ENCODE data around the gene DCP1A.

DCP1A gene

DNA sequence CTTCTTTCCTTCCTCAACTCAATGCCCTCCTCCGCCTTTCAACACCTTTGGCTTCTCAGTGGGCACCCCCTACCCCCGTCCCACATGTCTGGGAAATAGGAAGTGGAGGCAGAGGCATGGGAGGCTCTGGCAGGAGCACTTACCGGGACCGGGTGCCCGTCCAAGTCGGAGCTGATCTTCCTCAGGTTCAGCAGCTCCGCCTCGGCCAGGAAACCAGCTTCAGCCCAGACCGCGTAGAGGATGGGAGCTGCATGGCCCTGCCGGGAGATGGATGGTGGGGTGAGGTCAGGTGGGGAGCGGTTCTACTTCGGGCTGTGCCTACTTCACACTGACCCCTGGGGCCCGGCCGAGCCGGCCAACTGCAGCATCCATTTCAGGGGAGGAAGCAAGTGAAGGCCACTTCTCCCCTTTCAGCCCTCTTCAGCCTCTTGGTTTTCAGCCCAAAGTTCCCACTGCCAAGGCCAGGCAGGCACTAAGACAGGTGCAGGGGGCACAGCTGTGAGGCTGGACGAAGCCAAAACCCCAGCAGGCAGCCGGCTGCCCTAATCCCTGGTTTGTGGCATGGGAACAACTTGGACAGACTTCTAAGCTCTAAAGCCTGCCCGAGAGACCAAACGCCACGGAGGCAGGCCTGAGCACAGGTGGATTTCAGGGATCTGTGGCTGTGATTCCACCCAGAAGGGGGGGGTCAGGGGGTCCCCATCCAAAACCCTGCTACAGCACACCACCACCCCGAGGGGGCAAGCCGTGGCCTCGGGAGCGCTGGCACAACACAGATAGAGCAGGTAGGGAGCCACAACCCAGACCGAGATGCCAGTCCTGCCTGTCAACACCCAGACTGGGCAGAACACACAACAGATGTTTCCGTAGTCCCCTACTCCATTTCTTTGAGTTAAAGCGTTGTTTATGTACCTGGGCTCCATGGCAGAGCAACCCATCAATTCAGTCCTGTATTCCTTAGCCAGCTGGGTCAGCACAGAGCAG lies 106.1 kb downstream of the DCP1A start:
- no peak overlapping the region for H3K4me3 ChIP-seq (ENCODE audit: low read length)
- no peak for DNase-seq (ENCODE audit: low read depth)
- TF ChIP-seq, protein P1, sequence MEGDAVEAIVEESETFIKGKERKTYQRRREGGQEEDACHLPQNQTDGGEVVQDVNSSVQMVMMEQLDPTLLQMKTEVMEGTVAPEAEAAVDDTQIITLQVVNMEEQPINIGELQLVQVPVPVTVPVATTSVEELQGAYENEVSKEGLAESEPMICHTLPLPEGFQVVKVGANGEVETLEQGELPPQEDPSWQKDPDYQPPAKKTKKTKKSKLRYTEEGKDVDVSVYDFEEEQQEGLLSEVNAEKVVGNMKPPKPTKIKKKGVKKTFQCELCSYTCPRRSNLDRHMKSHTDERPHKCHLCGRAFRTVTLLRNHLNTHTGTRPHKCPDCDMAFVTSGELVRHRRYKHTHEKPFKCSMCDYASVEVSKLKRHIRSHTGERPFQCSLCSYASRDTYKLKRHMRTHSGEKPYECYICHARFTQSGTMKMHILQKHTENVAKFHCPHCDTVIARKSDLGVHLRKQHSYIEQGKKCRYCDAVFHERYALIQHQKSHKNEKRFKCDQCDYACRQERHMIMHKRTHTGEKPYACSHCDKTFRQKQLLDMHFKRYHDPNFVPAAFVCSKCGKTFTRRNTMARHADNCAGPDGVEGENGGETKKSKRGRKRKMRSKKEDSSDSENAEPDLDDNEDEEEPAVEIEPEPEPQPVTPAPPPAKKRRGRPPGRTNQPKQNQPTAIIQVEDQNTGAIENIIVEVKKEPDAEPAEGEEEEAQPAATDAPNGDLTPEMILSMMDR (IDR thresholded peaks at IDR 0.05; ENCODE audit: insufficient read depth, low read depth, low read length, missing control alignments), result no peak

DNA sequence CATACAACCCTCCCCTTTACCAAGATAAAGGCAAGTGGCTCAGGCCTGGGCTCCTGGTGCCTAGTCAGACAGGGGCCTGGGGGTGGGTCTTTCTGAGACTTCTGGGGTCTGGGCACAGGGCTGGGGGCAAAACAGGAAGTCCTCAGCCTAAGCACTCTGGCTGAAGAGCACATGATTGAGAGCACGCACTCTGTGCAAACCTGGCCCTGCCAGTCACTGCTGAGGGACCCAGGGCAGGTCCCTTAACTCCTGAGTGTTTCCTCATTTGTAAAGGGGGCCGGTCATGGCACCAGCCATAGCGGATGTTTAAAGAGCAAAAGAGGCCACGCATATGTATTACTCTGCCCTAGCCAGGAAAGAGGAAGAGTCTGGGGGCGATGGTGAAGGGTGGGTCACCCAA lies 107.5 kb downstream of the DCP1A start:
- H3K4me3 ChIP-seq (ENCODE audit: low read length), result no peak overlapping the region
- no peak for DNase-seq (ENCODE audit: low read depth)
- TF ChIP-seq, protein P1 (IDR thresholded peaks at IDR 0.05; ENCODE audit: insufficient read depth, low read depth, low read length, missing control alignments), result no peak

GRCh38 chr3:53238886-53239285 lies 108.5 kb downstream of the DCP1A start:
- H3K4me3 ChIP-seq (ENCODE audit: low read length), result no peak overlapping the region
- DNase-seq (ENCODE audit: low read depth), result peak; percentile 46
- TF ChIP-seq, protein P1 (IDR thresholded peaks at IDR 0.05; ENCODE audit: insufficient read depth, low read depth, low read length, missing control alignments), result no peak

DNA sequence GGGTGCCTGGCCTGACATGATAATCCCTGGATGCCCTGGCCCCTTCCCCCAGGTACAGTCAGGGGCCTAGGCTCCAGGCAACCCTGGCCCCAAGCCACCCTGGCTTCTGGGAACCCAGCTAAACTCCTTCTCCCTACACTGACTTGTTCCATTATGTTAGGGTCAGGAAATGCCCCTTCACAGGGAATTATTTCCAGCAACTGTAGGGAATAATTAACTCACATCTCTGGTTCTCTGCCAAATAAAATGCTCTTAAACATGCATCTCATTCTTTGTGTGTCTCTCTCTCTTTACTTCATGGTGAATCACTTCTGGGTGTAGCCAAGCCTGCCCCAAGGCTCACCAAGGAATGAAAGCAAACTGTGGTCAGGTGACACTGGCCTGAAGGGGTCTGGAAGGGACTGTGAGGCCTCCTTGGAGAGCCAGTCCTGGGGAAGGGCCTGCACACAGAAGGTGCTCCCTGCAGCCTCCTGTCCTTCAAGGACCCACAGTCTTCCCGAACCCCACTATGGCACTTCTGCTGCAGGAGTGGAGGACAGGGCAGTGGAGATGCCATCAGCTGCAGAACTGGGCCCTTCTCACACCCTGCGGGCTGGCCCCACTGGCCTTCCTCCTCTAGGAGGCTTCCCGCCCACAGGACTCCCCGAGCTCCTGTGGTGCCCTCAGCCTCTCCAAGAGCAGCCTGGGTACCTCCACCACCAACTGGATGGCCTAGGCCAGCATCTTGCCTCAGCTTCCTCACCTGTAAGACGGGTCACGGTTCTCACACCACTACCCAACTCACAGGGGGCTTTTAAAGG lies 109.1 kb downstream of the DCP1A start:
- H3K4me3 ChIP-seq (ENCODE audit: low read length), result no peak overlapping the region
- TF ChIP-seq, protein P1 (IDR thresholded peaks at IDR 0.05; ENCODE audit: insufficient read depth, low read depth, low read length, missing control alignments), result no peak
- peak; percentile 90 for DNase-seq (ENCODE audit: low read depth)

GRCh38 chr3:53236112-53236841 lies 111.1 kb downstream of the DCP1A start:
- TF ChIP-seq, protein P1 (IDR thresholded peaks at IDR 0.05; ENCODE audit: insufficient read depth, low read depth, low read length, missing control alignments), result no peak
- no peak overlapping the region for H3K4me3 ChIP-seq (ENCODE audit: low read length)
- DNase-seq (ENCODE audit: low read depth), result peak; percentile 82

GRCh38 chr3:53235545-53235944 lies 111.8 kb downstream of the DCP1A start:
- TF ChIP-seq, protein P1 (IDR thresholded peaks at IDR 0.05; ENCODE audit: insufficient read depth, low read depth, low read length, missing control alignments), result no peak
- DNase-seq (ENCODE audit: low read depth), result no peak
- no peak overlapping the region for H3K4me3 ChIP-seq (ENCODE audit: low read length)
